B cell (primary cell): ENCODE measurements around the gene TSPAN17. TPM values are rescaled to one million over a fixed set of nuclear protein-coding genes. Genes with fewer than 3 reads are reported as not detected.

Source experiments
- ATAC-seq: fragments of 200-7000 bp; cut with Tn5 transposase; one replicate; pipeline ENCODE4 v1.10.0; 2021; ENCODE audit warnings: low read depth, mild to moderate bottlenecking, moderate number of reproducible peaks, moderate library complexity
- CTCF ChIA-PET: fragments of 350-600 bp; sonication (Branson Sonifier 250); formaldehyde crosslinking; loops from one replicate; lab custom pipeline; 2021; ENCODE audit warnings: antibody characterized with exemption, inconsistent platforms; lab: Charles Lee
- POLR2A ChIA-PET: fragments of 350-600 bp; sonication (Branson Sonifier 250); formaldehyde crosslinking; loops from one replicate; lab custom pipeline; 2021; ENCODE audit warnings: antibody characterized with exemption; lab: Charles Lee
- DNase-seq: peaks from one replicate; pipeline ENCODE4 v3.0.0; 2013
- H2AFZ ChIP-seq: 2 replicates; pipeline ENCODE4 v1.6.1; 2012; ENCODE audit warnings: mild to moderate bottlenecking, low read depth, low read length; ENCODE audit not compliant: insufficient read depth, poor library complexity, severe bottlenecking
- H3K27ac ChIP-seq, 2 donors: 1 replicate in 1 of 2; 2 replicates in 1 of 2; pipeline ENCODE4 v1.5.1; 2012 to 2013; ENCODE audit warnings: low read length in 2 of 2, mild to moderate bottlenecking in 2 of 2, moderate library complexity in 1 of 2
- H3K27me3 ChIP-seq, 4 experiments: fragments of 200-600 bp in 1 of 4; sonication (generic) in 1 of 4; replicated peaks in 1 of 4; 1 replicate in 2 of 4; 2 replicates in 2 of 4; pipeline versions ENCODE4 v1.6.1 to v1.7.0; 2013 to 2016; ENCODE audit warnings: low read length in 3 of 4, mild to moderate bottlenecking in 2 of 4, mixed read lengths in 1 of 4, moderate library complexity in 1 of 4; ENCODE audit not compliant: insufficient read depth in 4 of 4, control insufficient read depth in 3 of 4; ENCODE audit errors: control extremely low read depth in 1 of 4
- H3K36me3 ChIP-seq, 2 experiments: replicated peaks in 1 of 2; 1 replicate in 1 of 2; 2 replicates in 1 of 2; pipeline versions ENCODE4 v1.6.1 to v1.7.1; 2013; ENCODE audit warnings: low read length in 1 of 2; ENCODE audit not compliant: insufficient read depth in 2 of 2, control insufficient read depth in 1 of 2; ENCODE audit errors: control extremely low read depth in 1 of 2, extremely low read depth in 1 of 2
- H3K4me1 ChIP-seq, 2 donors: fragments of 200-600 bp in 1 of 2; sonication (generic) in 1 of 2; 1 replicate in 1 of 2; 2 replicates in 1 of 2; pipeline versions ENCODE4 v1.5.1 to v1.6.1; 2013 to 2017; ENCODE audit warnings: low read length in 2 of 2; ENCODE audit not compliant: control insufficient read depth in 2 of 2, insufficient read depth in 2 of 2
- H3K4me2 ChIP-seq: replicated peaks from 2 replicates; pipeline ENCODE3; 2012; ENCODE audit warnings: mild to moderate bottlenecking, low read depth, low read length; ENCODE audit not compliant: poor library complexity, severe bottlenecking
- H3K4me3 ChIP-seq, 5 experiments: fragments of 200-600 bp in 1 of 5; sonication (generic) in 1 of 5; 1 replicate in 3 of 5; 2 replicates in 2 of 5; pipeline versions ENCODE4 v1.5.1 to v1.7.0; 2011 to 2016; ENCODE audit warnings: low read length in 4 of 5, mild to moderate bottlenecking in 4 of 5, low read depth in 2 of 5, control low read depth in 1 of 5, moderate library complexity in 1 of 5; ENCODE audit not compliant: insufficient read depth in 1 of 5; ENCODE audit errors: control extremely low read depth in 1 of 5, extremely low read depth in 1 of 5
- H3K79me2 ChIP-seq: fragments of 200-600 bp; sonication (generic); one replicate; pipeline ENCODE4 v1.6.0; 2016; ENCODE audit warnings: low read length; ENCODE audit not compliant: control insufficient read depth, insufficient read depth
- H3K9ac ChIP-seq: fragments of 200-600 bp; sonication (generic); 2 replicates; pipeline ENCODE4 v1.6.1; 2017; ENCODE audit warnings: mild to moderate bottlenecking, low read length, moderate library complexity
- H3K9me3 ChIP-seq, 3 donors: one replicate each; pipeline versions ENCODE4 v1.6.1 to v1.7.1; 2013; ENCODE audit warnings: low read length in 2 of 3; ENCODE audit not compliant: control insufficient read depth in 2 of 3, insufficient read depth in 1 of 3; ENCODE audit errors: control extremely low read depth in 1 of 3
- H4K20me1 ChIP-seq: 2 replicates; pipeline ENCODE4 v1.6.0; 2012; ENCODE audit warnings: mild to moderate bottlenecking, low read length; ENCODE audit not compliant: insufficient read depth, control insufficient read depth, poor library complexity, severe bottlenecking
- H3K27ac Mint-ChIP-seq: one replicate; pipeline ENCODE4 v1.8.0; 2021; ENCODE audit warnings: mixed read lengths
- H3K27me3 Mint-ChIP-seq: one replicate; pipeline ENCODE4 v1.8.0; 2021; ENCODE audit warnings: mixed read lengths
- H3K4me1 Mint-ChIP-seq: one replicate; pipeline ENCODE4 v1.8.0; 2021; ENCODE audit warnings: mixed read lengths
- H3K4me3 Mint-ChIP-seq: one replicate; pipeline ENCODE4 v1.8.0; 2021; ENCODE audit warnings: mixed read lengths
- H3K9me3 Mint-ChIP-seq: one replicate; pipeline ENCODE4 v1.8.0; 2022; ENCODE audit warnings: mixed read lengths; ENCODE audit not compliant: insufficient read depth
- EZH2 ChIP-seq: IDR thresholded peaks from 2 replicates; pipeline ENCODE4 v1.6.1; 2012; ENCODE audit warnings: borderline replicate concordance, low read depth, mild to moderate bottlenecking, moderate library complexity, low read length; ENCODE audit not compliant: insufficient read depth, poor library complexity, severe bottlenecking
- WGBS: methylation state at CpG from one replicate; pipeline ENCODE4 v1.1.5; 2013; ENCODE audit warnings: missing lambda C conversion rate; ENCODE audit not compliant: insufficient coverage; 5-methylcytosine and 5-hydroxymethylcytosine counted together
- intact Hi-C: fragments of 100-400 bp; cut with micrococcal nuclease; formaldehyde crosslinking; loops from one replicate; pipeline ENCODE4 v1.10.0; 2022
- polyA plus RNA-seq: library from polyadenylated mRNA; depleted of rRNA; stranded (reverse); fragments of >200 nt; gene quantifications from 2 replicates; pipeline ENCODE4 v1.2.3, GENCODE V29; 2012
- total RNA-seq, 2 donors: library from RNA; stranded (reverse); fragments of 120-200 nt in 1 of 2; gene quantifications; 1 replicate in 1 of 2; 2 replicates in 1 of 2; pipeline versions ENCODE4 v1.2.3 to v1.2.4, GENCODE V29; 2013 to 2022
- TF ChIP-seq, protein P1 (sequence below): fragments of 200-600 bp; IDR thresholded peaks from one replicate; pipeline ENCODE4 v1.8.0; 2022; ENCODE audit warnings: antibody characterized with exemption, mild to moderate bottlenecking

TSPAN17 gene
- total and polyA plus RNA-seq, 2 donors (not counting 1 experiment from before 2014, with no cell fraction given), result 20.5 to 21.0 TPM

DNA sequence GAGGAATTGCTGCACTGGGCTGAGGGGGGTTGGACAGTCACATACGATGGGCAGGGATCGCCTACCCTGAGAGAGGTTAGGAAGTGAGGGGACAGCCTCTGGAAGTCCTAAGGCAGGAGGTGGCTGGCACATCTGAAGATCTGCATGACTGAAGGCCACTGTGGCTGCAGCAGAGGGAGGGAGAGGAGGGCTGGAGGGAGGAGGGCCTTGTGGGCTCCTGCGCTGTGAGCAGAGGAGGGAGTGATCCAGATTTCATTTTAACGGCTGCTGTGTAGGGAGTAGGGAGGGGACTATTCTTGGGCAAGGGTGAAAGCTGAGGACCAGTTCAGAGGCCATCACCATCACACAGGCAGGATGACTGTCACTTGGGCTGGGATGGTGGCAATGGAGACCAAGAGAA, 9.7 kb upstream of the TSPAN17 start:
- H3K4me1 Mint-ChIP-seq, result peaks cover 22% of the 10 kb centered on the region
- 67% methylated on average over 4 of the region's 4 CpGs for WGBS
- no peak for TF ChIP-seq EZH2
- TF ChIP-seq, protein P1, sequence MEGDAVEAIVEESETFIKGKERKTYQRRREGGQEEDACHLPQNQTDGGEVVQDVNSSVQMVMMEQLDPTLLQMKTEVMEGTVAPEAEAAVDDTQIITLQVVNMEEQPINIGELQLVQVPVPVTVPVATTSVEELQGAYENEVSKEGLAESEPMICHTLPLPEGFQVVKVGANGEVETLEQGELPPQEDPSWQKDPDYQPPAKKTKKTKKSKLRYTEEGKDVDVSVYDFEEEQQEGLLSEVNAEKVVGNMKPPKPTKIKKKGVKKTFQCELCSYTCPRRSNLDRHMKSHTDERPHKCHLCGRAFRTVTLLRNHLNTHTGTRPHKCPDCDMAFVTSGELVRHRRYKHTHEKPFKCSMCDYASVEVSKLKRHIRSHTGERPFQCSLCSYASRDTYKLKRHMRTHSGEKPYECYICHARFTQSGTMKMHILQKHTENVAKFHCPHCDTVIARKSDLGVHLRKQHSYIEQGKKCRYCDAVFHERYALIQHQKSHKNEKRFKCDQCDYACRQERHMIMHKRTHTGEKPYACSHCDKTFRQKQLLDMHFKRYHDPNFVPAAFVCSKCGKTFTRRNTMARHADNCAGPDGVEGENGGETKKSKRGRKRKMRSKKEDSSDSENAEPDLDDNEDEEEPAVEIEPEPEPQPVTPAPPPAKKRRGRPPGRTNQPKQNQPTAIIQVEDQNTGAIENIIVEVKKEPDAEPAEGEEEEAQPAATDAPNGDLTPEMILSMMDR, result no peak
- Histone ChIP-seq H3K36me3 (no peaks in the 10 kb centered on the region), H3K4me3 (no peak overlapping the region), H3K9me3 (peaks cover 0 to 13% (median 0%) of the 10 kb centered on the region in 3 donors), H4K20me1 (no peaks in the 10 kb centered on the region), H3K9ac (no peak overlapping the region), H3K4me1 (peaks cover 22 to 29% of the 10 kb centered on the region in 2 donors), H3K79me2 (no peaks in the 10 kb centered on the region), H3K27ac (no peak overlapping the region), H2AFZ (no peak overlapping the region), H3K27me3 (peaks cover 0 to 24% (median 2%) of the 10 kb centered on the region in 4 experiments), H3K4me2 (no peak overlapping the region)
- intact Hi-C loops, result no loop called here
- no peak overlapping the region for H3K4me3 Mint-ChIP-seq
- CTCF ChIA-PET, result no interaction called here
- H3K27me3 Mint-ChIP-seq, result peaks cover 12% of the 10 kb centered on the region
- H3K27ac Mint-ChIP-seq, result no peak overlapping the region
- ATAC-seq (no peak), DNase-seq (no peak)
- POLR2A ChIA-PET, result no interaction called here
- H3K9me3 Mint-ChIP-seq, result no peaks in the 10 kb centered on the region

DNA sequence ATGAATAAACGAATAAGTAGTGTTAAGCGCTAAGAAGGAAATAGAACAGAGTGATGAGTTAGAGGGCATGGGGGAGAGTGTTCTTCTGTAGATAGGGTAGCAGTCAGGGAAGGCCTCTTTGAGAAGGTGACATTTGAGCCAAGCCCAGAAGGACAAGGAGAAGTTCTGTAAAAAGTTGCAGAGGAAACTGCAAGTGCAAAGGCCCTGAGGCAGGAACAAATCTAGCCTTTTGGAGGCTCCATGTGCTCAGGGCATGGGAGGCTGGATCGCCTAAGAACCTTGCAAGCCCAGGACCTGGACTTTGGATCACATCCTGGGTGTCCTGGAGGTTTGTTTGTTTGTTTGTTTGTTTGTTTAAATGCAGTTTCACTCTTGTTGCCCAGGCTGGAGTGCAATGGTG, 8.8 kb upstream of the TSPAN17 start:
- Histone ChIP-seq H3K4me3 (no peak overlapping the region), H3K4me2 (no peak overlapping the region), H3K79me2 (no peaks in the 10 kb centered on the region), H2AFZ (no peak overlapping the region), H3K36me3 (no peaks in the 10 kb centered on the region), H4K20me1 (no peaks in the 10 kb centered on the region), H3K27ac (no peak overlapping the region), H3K9ac (no peak overlapping the region), H3K27me3 (peaks cover 0 to 24% (median 2%) of the 10 kb centered on the region in 4 experiments), H3K9me3 (peaks cover 0 to 13% (median 0%) of the 10 kb centered on the region in 3 donors), H3K4me1 (peaks cover 16 to 20% of the 10 kb centered on the region in 2 donors)
- H3K4me1 Mint-ChIP-seq, result peaks cover 16% of the 10 kb centered on the region
- intact Hi-C loops, result no loop called here
- H3K9me3 Mint-ChIP-seq, result no peaks in the 10 kb centered on the region
- WGBS, result 96% methylated on average over 3 of the region's 3 CpGs
- TF ChIP-seq, protein P1, result no peak
- no peak for TF ChIP-seq EZH2
- ChIA-PET POLR2A (interaction anchor here (0.5 kb wide), 1 partner anchor 102 kb away, joined by 9 read pairs; no protein-coding TSS in a partner anchor), CTCF (interaction anchor here (1.1 kb wide), 1 partner anchor 22 kb away, joined by 3 read pairs; no protein-coding TSS in a partner anchor)
- DNase-seq (no peak), ATAC-seq (no peak)
- no peak overlapping the region for H3K27ac Mint-ChIP-seq
- no peak overlapping the region for H3K4me3 Mint-ChIP-seq
- peaks cover 12% of the 10 kb centered on the region for H3K27me3 Mint-ChIP-seq
